ENCODE results near the gene ADORA2A.

ADORA2A gene

DNA sequence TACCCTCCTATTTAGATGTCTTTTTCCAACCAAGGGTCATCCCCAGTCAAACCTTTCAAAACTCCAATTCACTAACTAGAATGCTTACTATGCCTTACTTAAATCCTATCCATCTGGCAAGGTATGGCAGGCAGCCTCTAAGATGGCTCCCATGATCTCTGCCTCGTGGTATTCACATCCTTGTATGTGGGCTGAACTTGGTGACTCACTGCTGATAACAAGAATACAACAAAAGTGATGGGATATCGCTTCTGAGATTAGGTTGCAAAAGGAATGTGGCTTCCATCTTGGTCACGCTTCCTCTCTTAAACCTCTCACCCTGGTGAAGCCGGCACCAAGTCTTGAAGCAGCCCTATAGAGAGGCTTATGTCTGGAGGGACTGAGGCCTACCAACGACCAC lies 38.2 kb downstream of the ADORA2A start:
- no peak for TF ChIP-seq ZFX (IDR thresholded peaks at IDR 0.05; ENCODE audit: borderline replicate concordance)
- TF ChIP-seq, protein P1, sequence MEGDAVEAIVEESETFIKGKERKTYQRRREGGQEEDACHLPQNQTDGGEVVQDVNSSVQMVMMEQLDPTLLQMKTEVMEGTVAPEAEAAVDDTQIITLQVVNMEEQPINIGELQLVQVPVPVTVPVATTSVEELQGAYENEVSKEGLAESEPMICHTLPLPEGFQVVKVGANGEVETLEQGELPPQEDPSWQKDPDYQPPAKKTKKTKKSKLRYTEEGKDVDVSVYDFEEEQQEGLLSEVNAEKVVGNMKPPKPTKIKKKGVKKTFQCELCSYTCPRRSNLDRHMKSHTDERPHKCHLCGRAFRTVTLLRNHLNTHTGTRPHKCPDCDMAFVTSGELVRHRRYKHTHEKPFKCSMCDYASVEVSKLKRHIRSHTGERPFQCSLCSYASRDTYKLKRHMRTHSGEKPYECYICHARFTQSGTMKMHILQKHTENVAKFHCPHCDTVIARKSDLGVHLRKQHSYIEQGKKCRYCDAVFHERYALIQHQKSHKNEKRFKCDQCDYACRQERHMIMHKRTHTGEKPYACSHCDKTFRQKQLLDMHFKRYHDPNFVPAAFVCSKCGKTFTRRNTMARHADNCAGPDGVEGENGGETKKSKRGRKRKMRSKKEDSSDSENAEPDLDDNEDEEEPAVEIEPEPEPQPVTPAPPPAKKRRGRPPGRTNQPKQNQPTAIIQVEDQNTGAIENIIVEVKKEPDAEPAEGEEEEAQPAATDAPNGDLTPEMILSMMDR (IDR thresholded peaks at IDR 0.05), result no peak
- no peak overlapping the region for H3K27ac ChIP-seq

DNA sequence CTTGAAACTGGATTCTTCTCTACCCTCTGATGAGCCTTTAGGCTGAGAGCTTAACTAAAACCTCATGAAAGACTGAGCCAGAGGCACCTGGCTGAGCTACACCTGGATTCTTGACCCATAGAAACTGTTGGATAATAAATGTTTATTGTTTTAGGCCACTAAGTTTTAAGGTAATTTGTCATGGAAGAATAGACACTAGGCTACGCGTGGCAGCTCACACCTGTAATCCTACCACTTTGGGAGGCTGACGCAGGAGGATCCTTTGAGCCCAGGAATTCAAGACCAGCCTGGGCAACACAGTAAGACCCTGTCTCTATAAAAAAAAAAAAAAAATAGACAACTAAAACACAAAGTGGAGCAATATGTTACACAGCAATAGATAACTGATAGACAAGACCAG lies 38.6 kb downstream of the ADORA2A start:
- TF ChIP-seq, protein P1 (IDR thresholded peaks at IDR 0.05), result no peak
- H3K27ac ChIP-seq, result no peak overlapping the region

DNA sequence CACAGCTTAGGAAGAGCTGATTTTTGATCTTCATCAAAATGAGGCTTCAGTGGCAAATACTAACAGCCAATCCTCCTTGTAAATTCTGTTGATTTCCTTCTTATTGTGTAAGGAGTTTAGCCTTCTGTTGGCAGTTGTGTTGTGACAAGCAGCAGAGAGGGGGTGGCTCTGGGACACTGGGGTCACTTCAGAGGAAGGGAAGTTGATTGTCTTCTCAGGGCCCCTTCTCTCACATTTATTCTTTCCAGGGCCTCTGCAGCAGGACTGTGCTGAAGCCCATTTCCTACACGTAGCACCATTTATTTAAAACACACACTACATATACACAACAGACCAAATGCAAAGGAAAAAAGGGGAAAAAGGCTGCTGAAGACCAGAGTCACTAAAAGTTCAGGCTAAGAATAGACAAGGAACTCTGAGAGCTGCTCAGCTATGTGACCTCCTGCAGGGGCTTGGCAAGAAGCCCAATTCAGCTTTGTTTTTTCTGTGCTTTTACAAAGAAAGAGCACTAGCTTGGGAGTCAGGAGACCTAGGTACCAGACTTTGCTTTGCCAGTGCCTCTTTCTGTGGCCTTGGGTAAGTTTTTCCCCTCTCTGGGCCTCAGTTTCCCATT lies 39.4 kb downstream of the ADORA2A start:
- no peak overlapping the region for H3K27ac ChIP-seq
- TF ChIP-seq ZFX (IDR thresholded peaks at IDR 0.05; ENCODE audit: borderline replicate concordance), result no peak
- TF ChIP-seq, protein P1 (IDR thresholded peaks at IDR 0.05), result no peak

DNA sequence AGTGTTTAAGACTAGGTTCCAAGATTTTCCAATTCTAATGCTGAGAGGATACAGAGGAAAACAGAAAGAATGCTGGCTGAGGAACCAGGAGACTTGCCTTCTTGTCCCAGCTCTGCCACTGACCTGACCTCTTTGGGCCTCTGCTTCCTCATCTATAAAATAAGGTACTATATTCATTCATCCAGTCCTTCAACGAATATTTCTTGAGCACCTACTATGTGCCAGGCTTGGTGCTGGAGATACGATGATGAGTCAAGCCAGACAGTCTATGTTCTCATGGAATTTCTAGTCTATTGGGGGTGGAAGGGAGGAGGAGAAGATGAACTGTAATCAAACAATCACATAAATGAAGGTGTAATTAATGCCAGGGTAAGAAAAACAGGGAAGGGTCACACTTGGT lies 39.9 kb downstream of the ADORA2A start:
- no peak for TF ChIP-seq ZFX (IDR thresholded peaks at IDR 0.05; ENCODE audit: borderline replicate concordance)
- TF ChIP-seq, protein P1 (IDR thresholded peaks at IDR 0.05), result no peak
- no peak overlapping the region for H3K27ac ChIP-seq

DNA sequence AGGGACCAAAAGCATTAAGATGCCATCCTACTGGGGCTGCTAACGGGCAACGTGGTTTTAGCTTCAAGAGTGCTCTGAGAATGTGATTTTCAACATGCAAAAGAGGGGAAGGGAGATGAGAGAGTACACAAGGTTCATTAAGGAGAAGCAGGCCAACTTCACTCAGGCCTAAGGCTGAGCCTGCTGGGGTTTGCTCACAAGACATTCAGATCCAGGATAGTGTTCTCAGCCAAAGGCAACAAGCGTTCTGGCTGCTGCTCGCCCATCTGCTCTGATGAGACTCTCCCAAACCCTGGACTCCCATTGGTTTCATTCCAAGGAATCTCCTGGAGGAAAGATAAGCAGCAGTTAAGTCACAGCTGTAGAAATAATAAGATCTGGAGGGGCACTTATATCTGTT lies 44.2 kb downstream of the ADORA2A start:
- H3K27ac ChIP-seq, result no peak overlapping the region
- TF ChIP-seq, protein P1 (IDR thresholded peaks at IDR 0.05), result no peak
- no peak for TF ChIP-seq ZFX (IDR thresholded peaks at IDR 0.05; ENCODE audit: borderline replicate concordance)

DNA sequence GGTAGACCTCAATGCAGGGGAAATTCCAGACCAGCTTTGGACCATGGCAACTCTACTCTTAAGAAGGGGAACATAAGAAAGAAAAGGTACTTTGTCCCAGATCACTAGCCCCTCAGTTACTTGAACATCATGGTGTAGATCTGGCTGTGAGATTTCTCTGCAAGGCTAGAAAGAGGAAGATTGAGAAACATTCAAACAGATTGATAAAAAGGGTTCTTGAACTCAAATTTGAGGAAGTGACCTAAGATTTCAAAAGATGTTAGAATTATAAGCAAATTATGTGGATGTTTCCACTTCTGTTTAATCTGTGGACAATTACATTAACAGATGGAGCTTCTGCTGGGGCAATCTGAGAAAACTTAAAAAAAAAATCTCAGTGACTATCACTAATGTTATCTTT lies 45.9 kb downstream of the ADORA2A start:
- no peak overlapping the region for H3K27ac ChIP-seq
- TF ChIP-seq, protein P1 (IDR thresholded peaks at IDR 0.05), result no peak
- TF ChIP-seq ZFX (IDR thresholded peaks at IDR 0.05; ENCODE audit: borderline replicate concordance), result no peak

DNA sequence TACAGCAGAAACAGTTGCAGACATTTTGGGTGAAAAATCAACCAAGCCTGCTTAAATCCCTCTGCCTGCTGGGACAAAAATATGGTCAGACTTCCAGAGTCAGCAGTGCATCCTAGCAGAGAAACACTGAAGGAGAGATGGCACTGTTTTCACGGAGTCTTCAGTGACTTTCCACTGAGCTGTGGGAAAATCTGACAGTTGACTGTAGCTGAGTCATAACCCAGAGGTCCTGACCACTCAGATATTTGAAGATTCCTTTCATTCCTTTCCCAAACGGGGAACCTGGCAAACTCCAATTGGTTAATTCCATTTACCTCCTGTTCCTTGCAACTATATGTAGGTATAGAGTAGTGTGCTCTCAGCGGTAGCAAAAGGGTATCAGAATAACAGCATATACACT lies 46.8 kb downstream of the ADORA2A start:
- TF ChIP-seq, protein P1 (IDR thresholded peaks at IDR 0.05), result no peak
- H3K27ac ChIP-seq, result no peak overlapping the region

Data from 22Rv1 (cell line).